ENCODE results near the gene MPPED1. TPM values are rescaled to one million over a fixed set of nuclear protein-coding genes. Genes with fewer than 3 reads are reported as not detected.
A peak's percentile ranks its signal among the peaks of the same experiment; 100 is the strongest.

The MPPED1 gene
- total and polyA plus RNA-seq, 5 donors: 0.05 to 0.38 TPM; not detected in 3

DNA sequence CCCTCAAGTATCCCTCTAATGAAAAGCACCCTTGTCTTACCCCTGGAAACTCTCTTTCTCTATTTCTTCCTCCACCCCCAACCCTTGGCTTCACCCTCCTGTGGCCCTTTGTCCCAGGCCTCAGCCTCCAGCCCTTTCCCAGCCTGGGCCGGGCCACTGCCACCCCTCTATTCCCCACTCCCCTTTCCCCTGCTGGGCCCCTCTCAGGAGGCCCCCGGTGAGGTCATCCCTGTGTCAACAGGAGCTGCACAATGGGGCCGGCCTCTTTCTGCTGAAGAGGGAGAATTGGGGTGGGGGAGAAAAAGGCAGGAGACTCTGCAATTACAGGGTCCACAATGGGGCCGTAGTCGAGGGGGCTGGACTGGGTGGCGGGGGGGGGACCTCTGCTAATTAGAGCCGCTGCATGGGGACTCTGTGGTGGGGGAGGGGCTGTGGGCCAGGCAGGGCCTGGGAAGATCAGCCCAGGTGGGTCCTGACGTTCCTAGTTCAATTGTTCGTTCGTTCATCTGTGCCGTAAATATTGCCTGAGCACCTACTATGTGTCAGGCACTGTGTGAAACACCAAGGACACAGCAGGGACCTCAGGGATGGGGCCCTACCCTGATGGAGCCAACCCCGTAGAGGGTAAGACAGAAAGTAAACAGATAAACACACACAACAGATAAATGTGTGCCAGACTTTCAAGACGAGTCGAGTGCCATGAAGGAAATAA, 18.5 kb upstream of the MPPED1 start:
- ATAC-seq (no peak), DNase-seq (no peak)
- intact Hi-C loops (cut with DNase I): no loop called here
- 55% methylated on average over 14 of the region's 14 CpGs for WGBS
- Histone ChIP-seq H3K4me1 (ENCODE audit: control insufficient read depth, insufficient read depth, low read length) (no peaks in the 10 kb centered on the region), H3K27ac (ENCODE audit: low read length) (no peak overlapping the region), H3K27me3 (ENCODE audit: control insufficient read depth, insufficient read depth) (no peaks in the 10 kb centered on the region), H3K4me3 (ENCODE audit: low read length) (no peak overlapping the region), H3K9me3 (ENCODE audit: control insufficient read depth, low read length) (no peaks in the 10 kb centered on the region)

DNA sequence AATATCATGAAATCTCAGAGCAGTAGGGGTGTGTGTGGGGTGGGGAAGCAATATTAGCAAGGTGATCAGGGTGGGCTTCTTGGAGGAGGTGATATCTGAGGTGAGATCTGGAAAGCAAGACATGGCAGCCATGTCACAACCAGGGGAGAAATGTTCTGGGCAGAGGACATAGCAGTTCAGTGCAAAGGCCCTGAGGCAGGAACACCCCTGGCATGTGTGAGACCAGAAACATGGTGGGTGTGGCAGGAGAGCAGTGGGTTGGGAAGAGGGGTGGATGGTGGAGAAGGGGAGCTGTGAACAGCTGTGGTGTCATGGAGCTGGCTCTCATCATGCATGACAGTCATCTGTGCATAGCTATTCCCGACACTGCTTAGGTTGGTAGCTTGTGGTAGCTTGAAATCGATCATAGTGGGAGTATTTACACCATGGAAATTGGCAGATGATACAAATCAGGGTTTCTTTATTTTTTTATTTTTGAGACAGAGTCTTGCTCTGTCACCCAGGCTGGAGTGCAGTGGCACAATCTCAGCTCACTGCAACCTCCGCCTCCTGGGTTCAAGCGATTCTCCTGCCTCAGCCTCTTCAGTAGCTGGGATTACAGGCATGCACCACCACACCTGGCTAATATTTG, 17.9 kb upstream of the MPPED1 start:
- Histone ChIP-seq H3K4me1 (ENCODE audit: control insufficient read depth, insufficient read depth, low read length) (no peaks in the 10 kb centered on the region), H3K27me3 (ENCODE audit: control insufficient read depth, insufficient read depth) (no peaks in the 10 kb centered on the region), H3K9me3 (ENCODE audit: control insufficient read depth, low read length) (no peaks in the 10 kb centered on the region), H3K27ac (ENCODE audit: low read length) (no peak overlapping the region), H3K4me3 (ENCODE audit: low read length) (no peak overlapping the region)
- DNase-seq: no peak
- WGBS: 93% methylated on average over 4 of the region's 4 CpGs
- intact Hi-C loops (cut with DNase I): no loop called here
- ATAC-seq: no peak

DNA sequence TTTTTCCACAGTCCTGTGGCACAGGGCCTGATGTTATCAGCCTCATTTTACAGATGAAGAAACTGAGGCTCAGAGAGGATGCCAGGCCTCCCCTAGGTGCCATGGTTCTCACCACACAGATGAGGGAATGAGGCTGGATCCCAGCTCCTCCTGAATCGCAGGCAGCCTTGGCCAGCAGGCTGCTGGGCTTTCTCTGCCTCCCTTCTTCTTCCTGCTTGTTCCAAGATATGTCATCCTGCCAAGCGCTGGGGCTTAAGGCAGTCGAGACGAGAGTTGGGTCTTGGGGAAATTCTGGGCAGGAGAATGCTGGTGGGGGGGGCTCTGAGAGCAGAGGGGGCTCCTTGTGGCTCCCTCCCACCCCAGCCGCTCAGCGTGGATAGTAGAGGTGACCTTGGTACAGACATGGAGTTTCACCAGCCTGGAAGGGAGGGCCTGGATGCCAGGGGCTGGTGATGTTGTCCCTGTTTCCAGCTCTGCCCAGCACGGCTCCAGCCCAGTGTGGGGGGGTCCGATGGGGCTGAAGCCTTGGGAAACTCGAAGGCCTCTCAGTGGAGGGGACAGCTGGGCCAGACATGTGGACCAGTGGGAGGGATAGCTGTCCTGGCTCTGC, 16.6 kb upstream of the MPPED1 start:
- peak in 1 of 2 donors; percentile 12 for ATAC-seq

DNA sequence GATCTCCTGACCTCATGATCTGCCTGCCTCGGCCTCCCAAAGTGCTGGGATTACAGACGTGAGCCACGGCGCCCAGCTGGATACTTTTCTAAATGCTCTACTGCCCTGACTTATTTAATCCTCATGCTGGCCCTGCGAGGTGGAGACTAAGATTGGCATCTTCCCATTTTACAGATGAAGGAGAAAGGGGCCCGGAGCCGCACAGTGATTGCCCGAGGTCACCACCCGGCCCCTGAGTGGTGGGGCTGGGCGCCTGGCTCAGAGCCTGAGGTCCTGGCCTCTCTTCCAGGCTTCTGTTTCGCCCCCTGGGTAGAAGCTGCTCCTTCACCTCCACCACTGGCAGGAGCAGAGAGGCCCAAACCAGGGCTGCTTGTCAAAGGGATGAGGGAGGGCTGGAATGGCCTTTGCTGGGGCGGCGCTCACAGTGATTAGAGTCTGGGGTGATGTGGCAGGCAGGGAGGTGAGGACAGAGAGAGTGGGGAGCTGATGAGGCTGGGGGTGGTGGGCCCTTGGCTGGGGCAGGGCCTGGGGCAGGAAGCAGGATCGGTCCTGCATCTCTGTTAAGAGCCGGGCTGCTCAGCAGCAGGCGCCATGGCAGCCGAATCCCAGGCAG, 15.4 kb upstream of the MPPED1 start:
- H3K9me3 ChIP-seq (ENCODE audit: control insufficient read depth, low read length): no peaks in the 10 kb centered on the region
- intact Hi-C loops (cut with DNase I): no loop called here
- H3K27me3 ChIP-seq (ENCODE audit: control insufficient read depth, insufficient read depth): no peaks in the 10 kb centered on the region
- 69% methylated on average over 17 of the region's 17 CpGs for WGBS
- ATAC-seq (no peak), DNase-seq (no peak)
- no peak overlapping the region for H3K4me3 ChIP-seq (ENCODE audit: low read length)
- H3K4me1 ChIP-seq (ENCODE audit: control insufficient read depth, insufficient read depth, low read length): no peaks in the 10 kb centered on the region
- H3K27ac ChIP-seq (ENCODE audit: low read length): no peak overlapping the region

More for the DNA sequence above, 16.6 kb upstream of the MPPED1 start:
- Histone ChIP-seq H3K4me3 (ENCODE audit: low read length) (no peak overlapping the region), H3K27ac (ENCODE audit: low read length) (no peak overlapping the region), H3K27me3 (ENCODE audit: control insufficient read depth, insufficient read depth) (no peaks in the 10 kb centered on the region), H3K4me1 (ENCODE audit: control insufficient read depth, insufficient read depth, low read length) (no peaks in the 10 kb centered on the region), H3K9me3 (ENCODE audit: control insufficient read depth, low read length) (no peaks in the 10 kb centered on the region)
- 37% methylated on average over 9 of the region's 9 CpGs for WGBS
- DNase-seq: no peak
- intact Hi-C loops (cut with DNase I): no loop called here

DNA sequence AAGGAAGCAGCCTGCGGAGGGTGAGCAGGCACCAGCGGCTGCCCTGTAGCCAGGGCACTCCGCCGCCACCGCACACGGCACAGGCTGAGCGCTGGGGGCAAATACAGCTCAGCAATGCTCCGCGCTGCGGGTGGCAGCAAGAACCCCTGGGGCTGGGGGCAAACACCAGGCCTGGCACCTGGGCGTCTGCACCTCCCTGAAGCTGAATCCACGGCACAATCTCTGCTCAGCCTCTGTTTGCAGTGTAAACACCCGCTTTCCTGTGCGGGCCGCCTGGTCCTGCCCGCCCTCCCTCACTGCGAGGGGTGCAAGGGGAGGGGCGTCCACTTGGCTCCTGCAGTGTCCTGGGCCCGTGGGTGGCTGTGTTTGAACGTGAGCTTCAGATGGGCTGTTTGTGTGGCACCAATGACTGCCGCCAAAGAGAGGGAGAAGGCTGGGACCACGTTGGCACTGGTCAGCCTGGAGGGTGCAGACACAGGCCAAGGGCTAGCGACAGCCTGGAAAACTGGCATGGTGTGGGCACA, 14.8 kb upstream of the MPPED1 start:
- intact Hi-C loops (cut with DNase I): no loop called here
- 65% methylated on average over 23 of the region's 23 CpGs for WGBS
- Histone ChIP-seq H3K27ac (ENCODE audit: low read length) (no peak overlapping the region), H3K4me1 (ENCODE audit: control insufficient read depth, insufficient read depth, low read length) (no peaks in the 10 kb centered on the region), H3K9me3 (ENCODE audit: control insufficient read depth, low read length) (no peaks in the 10 kb centered on the region), H3K27me3 (ENCODE audit: control insufficient read depth, insufficient read depth) (no peaks in the 10 kb centered on the region), H3K4me3 (ENCODE audit: low read length) (no peak overlapping the region)
- no peak for DNase-seq
- no peak for ATAC-seq

DNA sequence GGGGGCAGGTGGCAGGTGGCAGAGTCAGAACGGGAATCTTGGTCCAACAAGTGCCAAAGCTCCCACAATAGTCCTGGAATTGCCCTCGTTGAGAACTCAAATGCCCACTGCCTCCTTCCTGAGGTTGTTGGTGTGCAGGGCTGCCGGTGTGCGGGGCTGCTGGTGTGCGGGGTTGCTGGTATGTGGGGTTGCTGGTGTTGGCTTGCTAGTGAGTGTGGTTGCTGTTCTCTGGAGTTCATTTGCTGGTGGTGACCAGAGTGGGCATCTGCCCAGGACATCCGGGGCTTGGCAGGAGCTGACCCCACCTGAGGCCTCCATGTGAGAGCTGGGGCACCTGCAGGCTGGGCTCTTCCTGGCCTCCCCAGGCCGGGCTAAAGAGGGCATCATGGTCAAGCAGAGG, 14.0 kb upstream of the MPPED1 start:
- no peaks in the 10 kb centered on the region for H3K4me1 ChIP-seq (ENCODE audit: control insufficient read depth, insufficient read depth, low read length)
- no peak for ATAC-seq
- 84% methylated on average over 7 of the region's 7 CpGs for WGBS
- no peak overlapping the region for H3K27ac ChIP-seq (ENCODE audit: low read length)
- intact Hi-C loops (cut with DNase I): no loop called here
- no peak overlapping the region for H3K4me3 ChIP-seq (ENCODE audit: low read length)
- no peaks in the 10 kb centered on the region for H3K9me3 ChIP-seq (ENCODE audit: control insufficient read depth, low read length)
- H3K27me3 ChIP-seq (ENCODE audit: control insufficient read depth, insufficient read depth): no peaks in the 10 kb centered on the region
- DNase-seq: no peak

DNA sequence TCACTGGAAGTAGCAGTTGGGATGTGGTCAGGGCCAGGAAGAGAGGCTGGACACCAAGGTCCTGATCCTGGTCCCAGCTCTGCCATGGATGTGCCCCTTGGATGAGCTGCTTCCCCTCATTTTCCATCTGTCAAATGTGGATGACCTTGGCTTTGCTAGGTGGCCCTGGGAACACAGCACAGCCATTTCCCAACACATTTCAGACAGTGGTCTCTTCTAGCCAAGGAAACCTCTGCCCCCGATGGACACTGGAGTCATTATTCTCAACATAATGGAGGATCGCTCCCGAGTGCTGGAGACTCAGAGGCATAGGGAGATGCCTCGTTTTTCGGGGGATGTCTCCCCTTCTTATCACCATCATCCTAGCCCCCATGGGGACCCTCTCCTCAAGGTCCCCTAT, 13.6 kb upstream of the MPPED1 start:
- DNase-seq (no peak), ATAC-seq (no peak)
- Histone ChIP-seq H3K27me3 (ENCODE audit: control insufficient read depth, insufficient read depth) (no peaks in the 10 kb centered on the region), H3K9me3 (ENCODE audit: control insufficient read depth, low read length) (no peaks in the 10 kb centered on the region), H3K4me3 (ENCODE audit: low read length) (no peak overlapping the region), H3K27ac (ENCODE audit: low read length) (no peak overlapping the region), H3K4me1 (ENCODE audit: control insufficient read depth, insufficient read depth, low read length) (no peaks in the 10 kb centered on the region)
- 70% methylated on average over 5 of the region's 5 CpGs for WGBS
- intact Hi-C loops (cut with DNase I): no loop called here

DNA sequence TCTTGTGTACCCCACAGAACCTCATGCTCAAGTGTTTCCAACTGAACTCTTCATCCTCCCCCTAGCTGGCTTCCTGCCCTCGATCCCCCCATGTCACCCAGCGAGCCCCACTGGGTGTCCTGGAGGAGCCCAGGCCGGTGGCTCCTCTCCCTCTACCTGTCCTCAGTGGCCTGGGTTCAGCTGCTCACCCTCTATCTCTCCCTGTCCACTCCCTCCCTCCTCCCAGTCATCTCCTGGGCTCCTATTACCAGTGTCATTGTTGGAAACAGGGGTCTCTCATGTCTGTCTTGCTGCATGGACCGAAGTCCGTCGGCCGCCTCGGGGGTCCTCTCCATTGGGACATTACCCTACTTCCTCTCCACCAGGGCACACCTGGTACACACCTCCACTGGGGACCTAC, 12.9 kb upstream of the MPPED1 start:
- Histone ChIP-seq H3K4me1 (ENCODE audit: control insufficient read depth, insufficient read depth, low read length) (no peaks in the 10 kb centered on the region), H3K9me3 (ENCODE audit: control insufficient read depth, low read length) (no peaks in the 10 kb centered on the region), H3K27ac (ENCODE audit: low read length) (no peak overlapping the region), H3K4me3 (ENCODE audit: low read length) (no peak overlapping the region), H3K27me3 (ENCODE audit: control insufficient read depth, insufficient read depth) (no peaks in the 10 kb centered on the region)
- intact Hi-C loops (cut with DNase I): no loop called here
- 93% methylated on average over 8 of the region's 8 CpGs for WGBS
- DNase-seq (no peak), ATAC-seq (no peak)

DNA sequence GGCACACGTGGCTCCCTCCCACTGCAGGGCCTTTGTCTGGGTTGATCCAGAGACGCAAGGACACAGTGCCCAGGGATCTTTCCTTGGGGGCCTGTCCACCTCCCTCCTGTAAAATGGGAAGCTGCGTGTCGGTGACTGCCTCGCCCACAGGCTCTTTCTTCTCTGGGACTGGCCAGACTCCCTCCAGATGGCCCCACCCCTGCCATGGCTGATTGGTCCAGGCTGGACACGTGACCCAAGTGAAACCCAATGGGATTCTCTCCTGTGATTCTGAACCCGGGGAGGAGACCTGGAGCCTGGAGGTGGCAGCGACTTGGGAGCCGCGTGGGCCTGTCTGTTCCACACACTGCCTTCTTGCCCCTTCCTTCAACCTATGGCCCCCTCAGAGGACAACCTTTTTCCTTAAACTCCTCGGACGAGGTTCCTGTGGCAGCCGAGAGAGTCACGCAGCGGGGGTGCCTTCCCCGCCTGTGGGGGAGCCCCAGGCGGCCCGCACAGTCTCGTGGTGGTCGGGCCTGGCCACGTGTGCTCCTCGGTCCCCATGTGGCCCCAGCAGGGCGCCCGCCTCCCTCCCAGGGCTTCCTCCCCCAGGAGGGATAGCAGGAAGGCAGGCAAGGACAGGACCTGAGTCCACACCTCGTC, 12.4 kb upstream of the MPPED1 start:
- no peaks in the 10 kb centered on the region for H3K9me3 ChIP-seq (ENCODE audit: control insufficient read depth, low read length)
- H3K27me3 ChIP-seq (ENCODE audit: control insufficient read depth, insufficient read depth): no peaks in the 10 kb centered on the region
- no peak overlapping the region for H3K27ac ChIP-seq (ENCODE audit: low read length)
- DNase-seq: no peak
- H3K4me1 ChIP-seq (ENCODE audit: control insufficient read depth, insufficient read depth, low read length): no peaks in the 10 kb centered on the region
- intact Hi-C loops (cut with DNase I): no loop called here
- H3K4me3 ChIP-seq (ENCODE audit: low read length): no peak overlapping the region
- 86% methylated on average over 25 of the region's 25 CpGs for WGBS
- no peak for ATAC-seq

DNA sequence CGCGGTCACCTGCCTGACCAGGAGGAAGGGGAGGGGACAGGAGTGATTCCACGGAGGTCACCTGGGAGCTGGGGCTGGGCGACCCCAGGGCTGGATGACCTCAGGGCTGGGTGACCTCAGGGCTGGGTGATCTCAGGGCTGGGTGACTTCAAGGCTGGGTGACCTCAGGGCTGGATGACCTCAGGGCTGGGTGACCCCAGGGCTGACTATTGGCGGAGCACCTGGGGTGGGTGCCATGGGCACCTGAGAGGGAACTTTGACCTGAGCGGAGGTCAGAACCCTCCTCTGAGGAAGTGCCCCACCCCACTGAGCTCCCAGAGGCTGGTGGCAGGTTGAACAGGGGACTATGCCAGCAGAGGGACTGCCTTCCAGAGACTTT, 11.8 kb upstream of the MPPED1 start:
- intact Hi-C loops (cut with DNase I): no loop called here
- no peaks in the 10 kb centered on the region for H3K27me3 ChIP-seq (ENCODE audit: control insufficient read depth, insufficient read depth)
- ATAC-seq: no peak

DNA sequence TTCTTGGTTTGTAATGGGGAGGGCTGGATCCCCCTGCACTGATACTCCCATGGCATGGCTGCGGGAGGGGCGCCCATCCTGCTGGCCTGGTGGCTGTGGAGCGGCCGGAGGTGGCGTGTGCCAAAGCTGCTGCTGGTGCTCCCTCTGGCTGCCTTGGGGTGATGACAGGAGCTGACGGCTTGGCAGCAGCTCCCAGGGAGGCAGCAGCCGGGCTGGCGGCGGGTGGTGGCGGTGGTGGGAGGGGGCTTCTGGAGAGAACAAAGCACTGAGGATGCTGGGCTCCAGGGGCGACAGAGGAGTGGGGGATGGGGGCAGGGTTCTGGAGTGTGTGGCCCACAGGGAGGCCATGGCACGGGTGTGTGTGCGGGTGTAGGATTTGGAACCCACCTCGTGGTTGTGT, 11.4 kb upstream of the MPPED1 start:
- no peaks in the 10 kb centered on the region for H3K27me3 ChIP-seq (ENCODE audit: control insufficient read depth, insufficient read depth)
- 34% methylated on average over 14 of the region's 14 CpGs for WGBS
- H3K27ac ChIP-seq (ENCODE audit: low read length): no peak overlapping the region
- ATAC-seq: peak; percentile 41 to 74
- no peaks in the 10 kb centered on the region for H3K9me3 ChIP-seq (ENCODE audit: control insufficient read depth, low read length)
- peak; percentile 49 to 85 (median 82) for DNase-seq
- no peaks in the 10 kb centered on the region for H3K4me1 ChIP-seq (ENCODE audit: control insufficient read depth, insufficient read depth, low read length)
- no peak overlapping the region for H3K4me3 ChIP-seq (ENCODE audit: low read length)
- intact Hi-C loops (cut with DNase I): no loop called here

More for the DNA sequence above, 11.8 kb upstream of the MPPED1 start:
- Histone ChIP-seq H3K27ac (ENCODE audit: low read length) (no peak overlapping the region), H3K9me3 (ENCODE audit: control insufficient read depth, low read length) (no peaks in the 10 kb centered on the region), H3K4me1 (ENCODE audit: control insufficient read depth, insufficient read depth, low read length) (no peaks in the 10 kb centered on the region), H3K4me3 (ENCODE audit: low read length) (no peak overlapping the region)
- WGBS: 81% methylated on average over 6 of the region's 6 CpGs
- DNase-seq: no peak
